Ishikawa (cell line): ENCODE measurements around the gene RNF151.

ENCODE experiments used
- CEBPB ChIP-seq: IDR thresholded peaks from 2 replicates; pipeline ENCODE4 v1.6.1; 2012
- CREB1 ChIP-seq: IDR thresholded peaks from 2 replicates; pipeline ENCODE4 v1.6.1; 2012; ENCODE audit warnings: low read depth
- EGR1 ChIP-seq: IDR thresholded peaks from 2 replicates; pipeline ENCODE4 v1.6.1; 2012
- EP300 ChIP-seq: IDR thresholded peaks from 2 replicates; pipeline ENCODE4 v1.6.1; 2012; ENCODE audit warnings: borderline replicate concordance
- FOXM1 ChIP-seq: IDR thresholded peaks from 2 replicates; pipeline ENCODE4 v1.6.1; 2012; ENCODE audit warnings: low read depth, borderline replicate concordance
- NFIC ChIP-seq: IDR thresholded peaks from 2 replicates; pipeline ENCODE4 v1.6.1; 2012
- RAD21 ChIP-seq: IDR thresholded peaks from 2 replicates; pipeline ENCODE4 v1.6.1; 2012; ENCODE audit warnings: low read depth
- TAF1 ChIP-seq: IDR thresholded peaks from 2 replicates; pipeline ENCODE4 v1.6.1; 2012; ENCODE audit warnings: low read depth, mild to moderate bottlenecking
- TCF12 ChIP-seq: IDR thresholded peaks from 2 replicates; pipeline ENCODE4 v1.6.1; 2012; ENCODE audit warnings: low read depth
- TEAD4 ChIP-seq: IDR thresholded peaks from 2 replicates; pipeline ENCODE4 v1.6.1; 2012
- USF1 ChIP-seq: IDR thresholded peaks from 2 replicates; pipeline ENCODE4 v1.6.1; 2012
- YY1 ChIP-seq: IDR thresholded peaks from 2 replicates; pipeline ENCODE4 v1.6.1; 2012; ENCODE audit warnings: low read depth
- ZBTB7A ChIP-seq: IDR thresholded peaks from 2 replicates; pipeline ENCODE4 v1.6.1; 2012; ENCODE audit warnings: low read depth
- TF ChIP-seq, protein P1 (sequence below): IDR thresholded peaks from 2 replicates; pipeline ENCODE4 v1.6.1; 2012
- TF ChIP-seq, protein P2 (sequence below): IDR thresholded peaks from 2 replicates; pipeline ENCODE4 v1.6.1; 2012; ENCODE audit warnings: low read depth, mild to moderate bottlenecking

RNF151 gene

GRCh38 chr16:1964506-1965395 is 1.9 kb upstream of the RNF151 start, which contains the start of gene RPS2:
Gene RPS2 (minus strand): TSS chr16:1964826. CDS start chr16:1964625, 201 bp downstream.
- peak; percentile 98 for TF ChIP-seq TAF1
- peak; percentile 98 for TF ChIP-seq EGR1
- no peak for TF ChIP-seq EP300
- peak; percentile 73; the same call in 1 of the 2 replicates for TF ChIP-seq YY1
- TF ChIP-seq TEAD4: no peak
- peak; percentile 42; the same call in 1 of the 2 replicates for TF ChIP-seq USF1
- peak; percentile 10; the same call in 1 of the 2 replicates for TF ChIP-seq TCF12
- peak; percentile 90 for TF ChIP-seq CREB1
- TF ChIP-seq, protein P1, sequence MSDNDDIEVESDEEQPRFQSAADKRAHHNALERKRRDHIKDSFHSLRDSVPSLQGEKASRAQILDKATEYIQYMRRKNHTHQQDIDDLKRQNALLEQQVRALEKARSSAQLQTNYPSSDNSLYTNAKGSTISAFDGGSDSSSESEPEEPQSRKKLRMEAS: peak; percentile 97
- no peak for TF ChIP-seq RAD21
- TF ChIP-seq, protein P2, sequence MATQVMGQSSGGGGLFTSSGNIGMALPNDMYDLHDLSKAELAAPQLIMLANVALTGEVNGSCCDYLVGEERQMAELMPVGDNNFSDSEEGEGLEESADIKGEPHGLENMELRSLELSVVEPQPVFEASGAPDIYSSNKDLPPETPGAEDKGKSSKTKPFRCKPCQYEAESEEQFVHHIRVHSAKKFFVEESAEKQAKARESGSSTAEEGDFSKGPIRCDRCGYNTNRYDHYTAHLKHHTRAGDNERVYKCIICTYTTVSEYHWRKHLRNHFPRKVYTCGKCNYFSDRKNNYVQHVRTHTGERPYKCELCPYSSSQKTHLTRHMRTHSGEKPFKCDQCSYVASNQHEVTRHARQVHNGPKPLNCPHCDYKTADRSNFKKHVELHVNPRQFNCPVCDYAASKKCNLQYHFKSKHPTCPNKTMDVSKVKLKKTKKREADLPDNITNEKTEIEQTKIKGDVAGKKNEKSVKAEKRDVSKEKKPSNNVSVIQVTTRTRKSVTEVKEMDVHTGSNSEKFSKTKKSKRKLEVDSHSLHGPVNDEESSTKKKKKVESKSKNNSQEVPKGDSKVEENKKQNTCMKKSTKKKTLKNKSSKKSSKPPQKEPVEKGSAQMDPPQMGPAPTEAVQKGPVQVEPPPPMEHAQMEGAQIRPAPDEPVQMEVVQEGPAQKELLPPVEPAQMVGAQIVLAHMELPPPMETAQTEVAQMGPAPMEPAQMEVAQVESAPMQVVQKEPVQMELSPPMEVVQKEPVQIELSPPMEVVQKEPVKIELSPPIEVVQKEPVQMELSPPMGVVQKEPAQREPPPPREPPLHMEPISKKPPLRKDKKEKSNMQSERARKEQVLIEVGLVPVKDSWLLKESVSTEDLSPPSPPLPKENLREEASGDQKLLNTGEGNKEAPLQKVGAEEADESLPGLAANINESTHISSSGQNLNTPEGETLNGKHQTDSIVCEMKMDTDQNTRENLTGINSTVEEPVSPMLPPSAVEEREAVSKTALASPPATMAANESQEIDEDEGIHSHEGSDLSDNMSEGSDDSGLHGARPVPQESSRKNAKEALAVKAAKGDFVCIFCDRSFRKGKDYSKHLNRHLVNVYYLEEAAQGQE: no peak

- TF ChIP-seq, protein P2: no peak
- TF ChIP-seq CREB1 (no peak), CEBPB (no peak), TAF1 (no peak), ZBTB7A (no peak), FOXM1 (no peak), NFIC (no peak), USF1 (no peak)
These were observed 1.2 kb upstream of the RNF151 start for GRCh38 chr16:1965396-1966001.

- TF ChIP-seq, protein P2: no peak
These were observed 1.7 kb downstream of the RNF151 start for GRCh38 chr16:1968146-1968953.

DNA sequence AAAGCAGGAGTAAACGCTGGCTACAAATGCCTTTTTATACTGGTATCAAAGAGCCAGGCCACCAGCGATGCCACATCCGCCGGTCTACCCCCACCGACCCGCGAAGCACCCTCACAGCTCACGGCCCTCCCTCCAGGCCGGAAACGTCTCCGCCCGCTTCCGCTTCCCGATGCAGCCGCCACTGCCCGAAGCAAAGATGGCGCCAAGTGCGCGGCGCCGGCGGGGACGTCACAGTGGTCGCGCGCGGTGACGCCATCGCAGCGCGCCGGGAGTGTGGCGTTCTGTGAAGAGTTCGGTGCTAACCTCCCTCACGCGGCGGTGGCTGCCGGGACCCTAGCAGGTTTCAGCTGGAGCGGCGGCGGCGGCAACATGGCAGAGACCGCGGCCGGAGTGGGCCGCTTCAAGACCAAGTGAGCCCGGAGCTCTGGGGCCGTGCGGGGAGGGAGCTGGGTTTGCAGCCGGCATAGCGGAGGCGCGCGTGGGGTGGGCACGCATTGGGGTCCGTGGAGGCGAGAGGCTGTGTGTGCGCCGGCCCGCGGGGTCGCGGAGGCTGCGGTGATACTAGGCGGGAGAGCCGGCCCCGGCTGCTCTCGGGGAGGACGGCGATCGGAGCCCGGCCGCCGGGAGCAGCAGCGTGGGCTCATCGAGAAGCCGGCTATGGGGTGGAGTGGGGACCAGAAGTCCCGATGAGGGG is 5.3 kb downstream of the RNF151 start, which contains the start of gene TBL3:
Gene TBL3, plus strand, starts transcription at position 258 of the 694 bp plus-strand sequence. Its CDS starts 112 bp downstream, at position 370.
- peak; percentile 100 for TF ChIP-seq YY1
- TF ChIP-seq CEBPB: no peak; the same call in 1 of the 2 replicates
- TF ChIP-seq TCF12: peak; percentile 78
- TF ChIP-seq, protein P2: no peak
- peak; percentile 13; the same call in 1 of the 2 replicates for TF ChIP-seq EP300
- TF ChIP-seq CREB1: peak; percentile 100
- 0 out of 2 replicates have a peak, but pooled peaks have one; percentile 44 for TF ChIP-seq ZBTB7A
- peak; percentile 33; the same call in 1 of the 2 replicates for TF ChIP-seq TEAD4
- TF ChIP-seq, protein P1: peak; percentile 92
- TF ChIP-seq NFIC: peak; percentile 49
- peak; percentile 91 for TF ChIP-seq EGR1
- TF ChIP-seq RAD21: no peak
- TF ChIP-seq TAF1: peak; percentile 91
- peak; percentile 59 for TF ChIP-seq USF1
- TF ChIP-seq FOXM1: no peak
